Activated CD4-positive, alpha-beta T cell treated with anti-CD3 and anti-CD28 coated beads, Interleukin-2, amount 10 ng/mL, durations not matched to agents 24 days and 14 days (primary cell): ENCODE measurements around the gene SLC22A15. TPM values are rescaled to one million over a fixed set of nuclear protein-coding genes. Genes with fewer than 3 reads are reported as not detected.

Source experiments
- DNase-seq: peaks from one replicate; pipeline ENCODE4 v3.0.0; 2022
- H3K27ac Mint-ChIP-seq: one replicate; pipeline ENCODE4 v1.8.0; 2022; ENCODE audit warnings: mild to moderate bottlenecking, mixed read lengths
- H3K27me3 Mint-ChIP-seq: one replicate; pipeline ENCODE4 v1.8.0; 2022; ENCODE audit warnings: mixed read lengths
- H3K36me3 Mint-ChIP-seq: one replicate; pipeline ENCODE4 v1.8.0; 2022; ENCODE audit warnings: low read depth, mild to moderate bottlenecking, mixed read lengths
- H3K4me1 Mint-ChIP-seq: one replicate; pipeline ENCODE4 v1.8.0; 2021; ENCODE audit warnings: mixed read lengths
- H3K4me3 Mint-ChIP-seq: one replicate; pipeline ENCODE4 v1.8.0; 2022; ENCODE audit warnings: mild to moderate bottlenecking, moderate library complexity, mixed read lengths
- H3K9me3 Mint-ChIP-seq: one replicate; pipeline ENCODE4 v1.8.0; 2021; ENCODE audit warnings: mixed read lengths
- intact Hi-C: fragments of 100-400 bp; cut with micrococcal nuclease; formaldehyde crosslinking; loops from one replicate; pipeline ENCODE4 v1.15.1; 2023
- total RNA-seq: library from RNA; stranded (reverse); gene quantifications from 2 replicates; pipeline ENCODE4 v1.2.3, GENCODE V29; 2022

SLC22A15 gene
- total RNA-seq, 1 donor from 2014 or later, result 0.23 TPM

GRCh38 chr1:115973154-115973553, 3.2 kb upstream of the SLC22A15 start:
- H3K27ac Mint-ChIP-seq, result no peak overlapping the region
- no peak overlapping the region for H3K4me3 Mint-ChIP-seq
- H3K27me3 Mint-ChIP-seq, result peaks cover 56% of the 10 kb centered on the region
- no peak for DNase-seq
- H3K4me1 Mint-ChIP-seq, result peaks cover 7% of the 10 kb centered on the region
- no peaks in the 10 kb centered on the region for H3K36me3 Mint-ChIP-seq
- intact Hi-C loops, result no loop called here
- no peaks in the 10 kb centered on the region for H3K9me3 Mint-ChIP-seq

GRCh38 chr1:115975569-115976061, 698 bp upstream of the SLC22A15 start:
- peaks cover 59% of the 10 kb centered on the region for H3K27me3 Mint-ChIP-seq
- H3K4me3 Mint-ChIP-seq, result peak overlapping the region; percentile 90
- DNase-seq, result no peak
- no peaks in the 10 kb centered on the region for H3K9me3 Mint-ChIP-seq
- no peak overlapping the region for H3K27ac Mint-ChIP-seq
- H3K36me3 Mint-ChIP-seq, result no peaks in the 10 kb centered on the region
- intact Hi-C loops, result no loop called here
- H3K4me1 Mint-ChIP-seq, result peaks cover 7% of the 10 kb centered on the region

GRCh38 chr1:115976921-115977498, 697 bp downstream of the SLC22A15 start:
- Mint-ChIP-seq H3K27ac (no peak overlapping the region), H3K27me3 (peaks cover 64% of the 10 kb centered on the region)
- intact Hi-C loops, result no loop called here

GRCh38 chr1:115977499-115978258, 1.4 kb downstream of the SLC22A15 start:
- DNase-seq, result no peak
- H3K4me1 Mint-ChIP-seq, result peaks cover 7% of the 10 kb centered on the region
- intact Hi-C loops, result no loop called here
- peaks cover 62% of the 10 kb centered on the region for H3K27me3 Mint-ChIP-seq
- H3K36me3 Mint-ChIP-seq, result no peaks in the 10 kb centered on the region
- no peaks in the 10 kb centered on the region for H3K9me3 Mint-ChIP-seq
- no peak overlapping the region for H3K27ac Mint-ChIP-seq
- H3K4me3 Mint-ChIP-seq, result peak overlapping the region; percentile 68

More at GRCh38 chr1:115976921-115977498, 697 bp downstream of the SLC22A15 start:
- Mint-ChIP-seq H3K36me3 (no peaks in the 10 kb centered on the region), H3K4me3 (peak overlapping the region; percentile 68), H3K9me3 (no peaks in the 10 kb centered on the region), H3K4me1 (peaks cover 7% of the 10 kb centered on the region)
- DNase-seq, result no peak

GRCh38 chr1:115978292-115978941, 2.1 kb downstream of the SLC22A15 start:
- intact Hi-C loops, result no loop called here
- DNase-seq, result no peak
- H3K36me3 Mint-ChIP-seq, result no peaks in the 10 kb centered on the region
- no peak overlapping the region for H3K4me3 Mint-ChIP-seq
- no peak overlapping the region for H3K27ac Mint-ChIP-seq
- peaks cover 61% of the 10 kb centered on the region for H3K27me3 Mint-ChIP-seq
- no peaks in the 10 kb centered on the region for H3K9me3 Mint-ChIP-seq
- H3K4me1 Mint-ChIP-seq, result peaks cover 7% of the 10 kb centered on the region

GRCh38 chr1:115980156-115980555, 3.8 kb downstream of the SLC22A15 start:
- DNase-seq, result no peak
- Mint-ChIP-seq H3K27ac (no peak overlapping the region), H3K36me3 (no peaks in the 10 kb centered on the region), H3K4me1 (peaks cover 7% of the 10 kb centered on the region), H3K27me3 (peaks cover 52% of the 10 kb centered on the region), H3K9me3 (no peaks in the 10 kb centered on the region), H3K4me3 (no peak overlapping the region)
- intact Hi-C loops, result no loop called here

GRCh38 chr1:115980998-115981993, 5.0 kb downstream of the SLC22A15 start:
- Mint-ChIP-seq H3K27ac (no peak overlapping the region), H3K27me3 (peaks cover 48% of the 10 kb centered on the region), H3K36me3 (no peaks in the 10 kb centered on the region), H3K9me3 (no peaks in the 10 kb centered on the region), H3K4me1 (peaks cover 3% of the 10 kb centered on the region), H3K4me3 (no peak overlapping the region)
- intact Hi-C loops, result loop anchor here (1.0 kb wide), 1 partner anchor 174 kb away; no protein-coding TSS in a partner anchor
- peak; percentile 74 for DNase-seq

GRCh38 chr1:115982400-115982799, 6.1 kb downstream of the SLC22A15 start:
- Mint-ChIP-seq H3K9me3 (no peaks in the 10 kb centered on the region), H3K4me3 (no peak overlapping the region), H3K36me3 (no peaks in the 10 kb centered on the region), H3K27me3 (peaks cover 45% of the 10 kb centered on the region), H3K27ac (no peak overlapping the region), H3K4me1 (no peaks in the 10 kb centered on the region)
- DNase-seq, result no peak
- intact Hi-C loops, result no loop called here

- H3K27me3 Mint-ChIP-seq, result peaks cover 33% of the 10 kb centered on the region
- intact Hi-C loops, result no loop called here
These were observed 7.3 kb downstream of the SLC22A15 start for GRCh38 chr1:115983584-115983983.

GRCh38 chr1:115987623-115988022, 11.3 kb downstream of the SLC22A15 start:
- no peaks in the 10 kb centered on the region for H3K9me3 Mint-ChIP-seq
- intact Hi-C loops, result no loop called here
- H3K27ac Mint-ChIP-seq, result no peak overlapping the region
- no peak for DNase-seq
- no peaks in the 10 kb centered on the region for H3K36me3 Mint-ChIP-seq
- H3K4me1 Mint-ChIP-seq, result no peaks in the 10 kb centered on the region
- no peak overlapping the region for H3K4me3 Mint-ChIP-seq
- H3K27me3 Mint-ChIP-seq, result peaks cover 8% of the 10 kb centered on the region

More at GRCh38 chr1:115983584-115983983, 7.3 kb downstream of the SLC22A15 start:
- H3K27ac Mint-ChIP-seq, result no peak overlapping the region
- no peak for DNase-seq
- H3K9me3 Mint-ChIP-seq, result no peaks in the 10 kb centered on the region
- no peaks in the 10 kb centered on the region for H3K4me1 Mint-ChIP-seq
- H3K4me3 Mint-ChIP-seq, result no peak overlapping the region
- no peaks in the 10 kb centered on the region for H3K36me3 Mint-ChIP-seq

GRCh38 chr1:115988953-115989352, 12.6 kb downstream of the SLC22A15 start:
- Mint-ChIP-seq H3K4me3 (no peak overlapping the region), H3K27me3 (peaks cover 3% of the 10 kb centered on the region), H3K9me3 (no peaks in the 10 kb centered on the region), H3K36me3 (no peaks in the 10 kb centered on the region), H3K4me1 (no peaks in the 10 kb centered on the region), H3K27ac (no peak overlapping the region)
- intact Hi-C loops, result no loop called here
- no peak for DNase-seq

- DNase-seq, result no peak
- Mint-ChIP-seq H3K36me3 (no peaks in the 10 kb centered on the region), H3K27me3 (peaks cover 3% of the 10 kb centered on the region), H3K9me3 (no peaks in the 10 kb centered on the region), H3K4me1 (no peaks in the 10 kb centered on the region), H3K27ac (no peak overlapping the region), H3K4me3 (no peak overlapping the region)
- intact Hi-C loops, result no loop called here
These were observed 13.4 kb downstream of the SLC22A15 start for GRCh38 chr1:115989699-115990098.

- no peaks in the 10 kb centered on the region for H3K36me3 Mint-ChIP-seq
- peaks cover 2% of the 10 kb centered on the region for H3K9me3 Mint-ChIP-seq
- H3K27ac Mint-ChIP-seq, result no peak overlapping the region
- peaks cover under 1% of the 10 kb centered on the region for H3K27me3 Mint-ChIP-seq
- H3K4me1 Mint-ChIP-seq, result no peaks in the 10 kb centered on the region
- DNase-seq, result no peak
- no peak overlapping the region for H3K4me3 Mint-ChIP-seq
- intact Hi-C loops, result no loop called here
These were observed 15.6 kb downstream of the SLC22A15 start for GRCh38 chr1:115991909-115992308.
